ENCODE measurements around the gene ABAT.
"Not testable (repeated sequence)": the region's sequence is repeated elsewhere in the genome, so short reads cannot be mapped to it uniquely, and the experiment has no call there.

The ABAT gene

GRCh38 chr16:8648877-8649276 is 25.5 kb upstream of the ABAT start:
- H3K9ac ChIP-seq (ENCODE audit: low read length), result no peak overlapping the region
- no peaks in the 10 kb centered on the region for H3F3A ChIP-seq (ENCODE audit: insufficient read depth, low read length)
- TF ChIP-seq CTCF (IDR thresholded peaks at IDR 0.05; ENCODE audit: low read length), result no peak
- TF ChIP-seq EZH2 (IDR thresholded peaks at IDR 0.05; ENCODE audit: borderline replicate concordance, low read length), result no peak
- H3K4me3 ChIP-seq (ENCODE audit: low read depth, low read length, poor library complexity, severe bottlenecking), result no peak overlapping the region
- H4K20me1 ChIP-seq (ENCODE audit: insufficient read depth, low read length), result no peaks in the 10 kb centered on the region
- H3K79me2 ChIP-seq (ENCODE audit: insufficient read depth, low read length), result no peaks in the 10 kb centered on the region
- H3K27ac ChIP-seq (ENCODE audit: low read depth, low read length, poor library complexity, severe bottlenecking), result no peak overlapping the region
- H3K4me1 ChIP-seq (ENCODE audit: insufficient read depth, low read length, severe bottlenecking), result no peaks in the 10 kb centered on the region
- no peak overlapping the region for H3K4me2 ChIP-seq (ENCODE audit: low read length)
- H2AFZ ChIP-seq (ENCODE audit: low read length), result no peak overlapping the region
- peaks cover 49% of the 10 kb centered on the region for H3K36me3 ChIP-seq (ENCODE audit: insufficient read depth, low read length)
- no peaks in the 10 kb centered on the region for H3K27me3 ChIP-seq (ENCODE audit: insufficient read depth, low read length)
- H3K9me3 ChIP-seq (ENCODE audit: low read length), result no peaks in the 10 kb centered on the region
- H3K9me2 ChIP-seq (ENCODE audit: low read depth, low read length), result no peaks in the 10 kb centered on the region

- Histone ChIP-seq H3K4me2 (ENCODE audit: low read length) (no peak overlapping the region), H3K4me3 (ENCODE audit: low read depth, low read length, poor library complexity, severe bottlenecking) (no peak overlapping the region), H3K9me3 (ENCODE audit: low read length) (no peaks in the 10 kb centered on the region), H3F3A (ENCODE audit: insufficient read depth, low read length) (no peaks in the 10 kb centered on the region), H3K9me2 (ENCODE audit: low read depth, low read length) (no peaks in the 10 kb centered on the region), H3K4me1 (ENCODE audit: insufficient read depth, low read length, severe bottlenecking) (no peaks in the 10 kb centered on the region), H3K79me2 (ENCODE audit: insufficient read depth, low read length) (no peaks in the 10 kb centered on the region), H4K20me1 (ENCODE audit: insufficient read depth, low read length) (no peaks in the 10 kb centered on the region), H3K9ac (ENCODE audit: low read length) (no peak overlapping the region), H3K27ac (ENCODE audit: low read depth, low read length, poor library complexity, severe bottlenecking) (no peak overlapping the region), H3K36me3 (ENCODE audit: insufficient read depth, low read length) (peaks cover 38% of the 10 kb centered on the region), H3K27me3 (ENCODE audit: insufficient read depth, low read length) (no peaks in the 10 kb centered on the region), H2AFZ (ENCODE audit: low read length) (no peak overlapping the region)
- no peak for TF ChIP-seq CTCF (IDR thresholded peaks at IDR 0.05; ENCODE audit: low read length)
- no peak for TF ChIP-seq EZH2 (IDR thresholded peaks at IDR 0.05; ENCODE audit: borderline replicate concordance, low read length)
These were observed 24.4 kb upstream of the ABAT start for GRCh38 chr16:8649829-8650554.

GRCh38 chr16:8651958-8652357 is 22.5 kb upstream of the ABAT start:
- H3K27me3 ChIP-seq (ENCODE audit: insufficient read depth, low read length); H3K4me2 ChIP-seq (ENCODE audit: low read length); H3K79me2 ChIP-seq (ENCODE audit: insufficient read depth, low read length); H3K4me3 ChIP-seq (ENCODE audit: low read depth, low read length, poor library complexity, severe bottlenecking); H3K9me2 ChIP-seq (ENCODE audit: low read depth, low read length); H3K9ac ChIP-seq (ENCODE audit: low read length); H3K4me1 ChIP-seq (ENCODE audit: insufficient read depth, low read length, severe bottlenecking); H4K20me1 ChIP-seq (ENCODE audit: insufficient read depth, low read length); H3K27ac ChIP-seq (ENCODE audit: low read depth, low read length, poor library complexity, severe bottlenecking); H2AFZ ChIP-seq (ENCODE audit: low read length); H3F3A ChIP-seq (ENCODE audit: insufficient read depth, low read length); H3K9me3 ChIP-seq (ENCODE audit: low read length): not testable (repeated sequence)
- peaks cover 19% of the 10 kb centered on the region for H3K36me3 ChIP-seq (ENCODE audit: insufficient read depth, low read length)

GRCh38 chr16:8655184-8655717 is 19.2 kb upstream of the ABAT start:
- Histone ChIP-seq H3K9ac (ENCODE audit: low read length) (no peak overlapping the region), H4K20me1 (ENCODE audit: insufficient read depth, low read length) (no peaks in the 10 kb centered on the region), H3K27ac (ENCODE audit: low read depth, low read length, poor library complexity, severe bottlenecking) (no peak overlapping the region), H3K4me2 (ENCODE audit: low read length) (no peak overlapping the region), H3K27me3 (ENCODE audit: insufficient read depth, low read length) (0 out of 2 replicates have a peak, but pooled peaks cover 4% of the 10 kb centered on the region), H2AFZ (ENCODE audit: low read length) (no peak overlapping the region), H3K9me2 (ENCODE audit: low read depth, low read length) (no peaks in the 10 kb centered on the region), H3K79me2 (ENCODE audit: insufficient read depth, low read length) (no peaks in the 10 kb centered on the region), H3K4me1 (ENCODE audit: insufficient read depth, low read length, severe bottlenecking) (no peaks in the 10 kb centered on the region), H3F3A (ENCODE audit: insufficient read depth, low read length) (no peaks in the 10 kb centered on the region), H3K9me3 (ENCODE audit: low read length) (no peaks in the 10 kb centered on the region), H3K36me3 (ENCODE audit: insufficient read depth, low read length) (no peaks in the 10 kb centered on the region), H3K4me3 (ENCODE audit: low read depth, low read length, poor library complexity, severe bottlenecking) (no peak overlapping the region)
- TF ChIP-seq EZH2 (IDR thresholded peaks at IDR 0.05; ENCODE audit: borderline replicate concordance, low read length), result no peak
- TF ChIP-seq CTCF (IDR thresholded peaks at IDR 0.05; ENCODE audit: low read length), result peak; percentile 73

Data from OCI-LY1 (cell line).